GM21717 (cell line): ENCODE results near the gene TSHZ1.
"Not testable (repeated sequence)": the region's sequence is repeated elsewhere in the genome, so short reads cannot be mapped to it uniquely, and the experiment has no call there.

ENCODE experiments used
- ATAC-seq: cut with Tn5 transposase; IDR thresholded peaks from one replicate; pipeline ENCODE4 v1.9.1; 2021; ENCODE audit warnings: mild to moderate bottlenecking, moderate library complexity; ENCODE audit not compliant: unreplicated experiment

TSHZ1 gene

DNA sequence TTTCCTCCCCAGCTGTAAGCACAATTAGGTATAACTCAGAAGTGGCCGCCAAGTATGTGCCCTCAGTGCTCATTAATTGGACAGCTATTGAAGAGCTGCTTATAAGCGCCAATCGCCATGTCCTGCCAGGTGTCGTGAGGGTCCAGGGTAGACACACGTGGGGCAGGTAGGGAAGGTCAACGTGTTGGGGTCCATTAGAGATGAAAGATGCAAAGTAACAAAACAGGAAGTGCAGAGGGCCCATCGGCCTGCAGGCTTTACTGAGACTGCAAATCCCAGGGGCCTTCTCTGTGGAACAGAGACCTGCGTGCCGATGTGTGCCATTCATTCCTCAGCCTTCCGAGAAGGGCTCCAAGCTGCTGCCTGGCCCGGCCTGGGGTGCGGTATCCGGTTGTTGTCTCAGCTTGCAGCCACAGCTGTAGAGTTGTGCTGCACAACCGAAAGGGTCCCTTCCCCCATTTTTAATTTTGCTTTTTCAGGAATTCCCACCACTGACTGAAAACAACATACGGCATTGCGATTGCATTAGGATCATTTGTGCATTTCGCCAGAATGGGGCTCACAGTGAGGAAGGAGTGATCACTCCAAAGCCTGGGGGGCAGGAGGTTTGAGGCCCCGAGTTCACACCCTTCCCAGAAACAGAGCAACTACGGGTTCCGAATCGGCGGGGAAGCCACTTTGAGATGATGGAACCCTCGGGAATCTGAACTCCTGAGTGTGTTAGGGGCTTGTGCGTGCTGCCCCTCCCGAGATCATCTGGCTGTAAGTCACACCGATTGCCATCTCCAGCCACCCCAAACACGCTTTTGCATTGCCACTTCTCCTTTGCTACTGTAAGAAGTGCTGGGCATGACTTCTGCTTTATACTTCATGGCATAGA is 94.3 kb downstream of the TSHZ1 start:
- ATAC-seq: no peak

GRCh38 chr18:75305984-75306383 is 95.4 kb downstream of the TSHZ1 start:
- no peak for ATAC-seq

DNA sequence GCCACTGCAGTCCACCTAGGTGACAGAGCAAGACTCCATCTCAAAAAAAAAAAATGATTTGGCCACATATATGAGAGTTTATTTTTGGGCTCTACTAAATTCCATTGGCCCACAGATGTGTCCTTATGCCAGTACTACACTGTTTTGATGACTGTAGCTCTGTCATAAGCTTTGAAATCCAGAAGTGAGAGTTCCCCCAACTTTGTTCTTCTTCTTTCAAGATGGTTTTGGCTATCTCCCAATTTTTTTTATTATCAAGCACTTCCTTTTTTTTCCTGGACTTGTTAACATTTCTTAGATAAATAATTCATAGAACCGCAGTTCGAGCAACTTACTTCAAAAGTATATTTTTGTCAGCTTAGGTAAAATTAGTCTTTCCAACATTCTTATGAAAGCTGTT is 96.9 kb downstream of the TSHZ1 start:
- no peak for ATAC-seq

GRCh38 chr18:75309564-75309963 is 99.0 kb downstream of the TSHZ1 start:
- no peak for ATAC-seq

GRCh38 chr18:75314117-75314516 is 103.5 kb downstream of the TSHZ1 start:
- no peak for ATAC-seq

- no peak for ATAC-seq
Measured at GRCh38 chr18:75314606-75315005, 104.0 kb downstream of the TSHZ1 start.

DNA sequence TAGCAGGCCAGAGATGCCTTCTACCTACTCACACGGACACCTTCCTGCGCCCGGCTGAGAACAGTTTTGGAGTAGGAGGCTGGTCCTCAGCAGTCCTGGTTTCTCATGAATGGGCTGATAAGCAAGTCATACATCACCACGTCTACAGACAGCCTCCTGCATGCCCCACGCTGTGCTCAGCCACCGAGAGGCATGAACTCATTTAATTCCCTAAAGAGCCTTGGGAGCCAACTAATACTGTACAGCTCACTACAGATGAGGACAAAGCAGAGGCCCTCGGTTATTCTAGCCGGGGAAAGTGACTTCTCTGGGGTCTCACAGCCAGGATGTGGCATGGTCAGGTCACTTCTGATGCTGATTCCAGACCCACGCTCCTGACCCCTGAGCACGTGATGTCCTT is 105.6 kb downstream of the TSHZ1 start:
- ATAC-seq: no peak

DNA sequence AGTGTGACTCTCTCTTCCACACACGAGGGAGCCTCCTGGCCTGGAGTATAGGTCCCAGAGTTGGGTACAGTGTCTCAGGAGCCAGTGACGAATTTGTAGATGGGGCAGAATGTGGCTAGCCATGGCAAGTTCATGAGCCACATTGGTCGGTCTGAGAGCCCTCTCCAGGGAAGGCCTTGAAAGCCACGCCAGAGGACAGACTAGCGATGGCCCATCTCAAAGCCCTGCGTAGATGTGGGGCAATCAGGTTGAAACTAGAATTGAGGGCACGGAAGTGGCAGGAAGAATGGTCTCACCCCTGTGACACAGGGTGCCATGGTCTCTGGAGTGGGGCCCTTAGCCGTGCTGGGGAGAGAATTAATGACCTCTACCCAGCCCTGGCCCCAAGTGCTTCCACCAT is 106.2 kb downstream of the TSHZ1 start:
- ATAC-seq: no peak

DNA sequence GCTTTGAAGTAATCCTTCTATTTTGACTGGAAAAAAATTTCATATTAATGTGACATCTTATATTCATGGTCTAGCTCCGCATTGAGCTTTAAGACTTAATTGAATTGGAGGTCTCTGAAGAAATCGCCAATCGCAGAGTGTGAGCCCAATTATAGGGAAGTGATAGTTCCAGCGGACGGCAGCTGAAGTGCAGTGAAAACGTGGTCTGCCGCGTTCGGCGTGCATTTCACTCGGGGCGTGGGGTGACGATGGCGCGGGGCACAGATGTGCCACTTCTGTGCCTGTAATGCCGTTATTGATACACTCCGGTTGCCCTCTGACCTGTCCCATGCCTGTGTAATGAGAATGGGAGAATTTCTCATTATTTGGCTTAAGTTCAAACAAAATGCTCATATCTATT is 106.7 kb downstream of the TSHZ1 start:
- ATAC-seq: no peak

DNA sequence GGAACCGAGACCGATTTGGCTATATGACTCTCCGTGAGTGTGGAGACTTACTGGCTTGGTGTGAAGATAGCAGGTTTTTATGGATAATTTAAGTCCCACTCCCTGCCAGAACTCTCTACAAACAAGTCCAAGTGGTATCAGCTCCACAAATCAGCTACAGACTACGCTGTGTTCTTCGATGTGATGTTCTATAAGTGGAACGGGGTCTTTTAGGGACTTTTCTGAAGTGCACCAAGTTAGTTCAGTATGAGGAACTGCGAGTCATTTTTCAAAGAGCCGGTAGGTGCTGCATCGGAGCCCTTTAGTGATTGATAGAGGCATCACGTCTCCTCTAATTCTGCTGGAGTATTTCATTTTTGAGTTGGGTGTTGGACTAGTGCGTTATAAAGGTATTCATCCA is 107.1 kb downstream of the TSHZ1 start:
- no peak for ATAC-seq

- ATAC-seq: no peak
Measured at GRCh38 chr18:75319905-75320304, 109.3 kb downstream of the TSHZ1 start.

- ATAC-seq: no peak
Measured at GRCh38 chr18:75320506-75320905, 109.9 kb downstream of the TSHZ1 start.

DNA sequence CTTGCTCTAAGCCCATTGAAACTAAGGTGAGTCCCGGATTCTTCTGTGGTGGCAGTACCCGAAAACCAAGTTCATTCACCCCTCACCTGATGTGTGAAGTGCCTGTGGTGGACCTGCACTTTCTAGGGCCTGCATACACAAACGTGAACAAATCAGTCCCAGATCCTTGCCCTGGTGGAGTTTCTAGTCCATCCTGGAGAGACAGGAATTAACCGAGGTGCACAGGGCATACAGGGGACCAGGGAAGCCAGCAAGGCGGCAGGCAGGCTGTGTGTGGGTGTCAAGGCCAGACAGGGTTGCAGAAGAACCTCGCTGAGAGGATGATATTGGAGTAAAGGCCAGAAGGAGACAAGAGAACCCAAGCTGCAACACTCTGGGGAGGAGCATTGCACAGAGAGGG is 110.8 kb downstream of the TSHZ1 start:
- ATAC-seq: no peak

DNA sequence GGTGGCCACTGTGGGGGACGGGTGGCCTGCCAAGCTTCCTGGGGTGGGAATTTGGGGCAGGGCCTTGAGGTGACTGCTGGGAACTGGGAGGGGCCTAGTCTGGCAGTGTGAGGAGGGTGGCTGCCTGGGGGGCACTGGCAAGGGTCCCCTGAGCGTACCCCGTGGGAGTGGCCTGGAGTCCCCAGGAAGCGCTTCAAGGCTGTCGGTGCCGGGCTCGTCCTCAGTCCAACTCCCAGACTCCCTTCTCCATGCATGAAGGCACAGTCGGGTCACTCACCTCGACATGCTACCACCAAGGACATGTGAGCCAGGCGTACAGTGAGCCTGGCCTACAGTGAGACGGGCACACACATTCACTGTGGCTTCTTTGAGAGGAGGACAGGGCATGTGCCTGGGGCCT is 111.6 kb downstream of the TSHZ1 start:
- no peak for ATAC-seq

DNA sequence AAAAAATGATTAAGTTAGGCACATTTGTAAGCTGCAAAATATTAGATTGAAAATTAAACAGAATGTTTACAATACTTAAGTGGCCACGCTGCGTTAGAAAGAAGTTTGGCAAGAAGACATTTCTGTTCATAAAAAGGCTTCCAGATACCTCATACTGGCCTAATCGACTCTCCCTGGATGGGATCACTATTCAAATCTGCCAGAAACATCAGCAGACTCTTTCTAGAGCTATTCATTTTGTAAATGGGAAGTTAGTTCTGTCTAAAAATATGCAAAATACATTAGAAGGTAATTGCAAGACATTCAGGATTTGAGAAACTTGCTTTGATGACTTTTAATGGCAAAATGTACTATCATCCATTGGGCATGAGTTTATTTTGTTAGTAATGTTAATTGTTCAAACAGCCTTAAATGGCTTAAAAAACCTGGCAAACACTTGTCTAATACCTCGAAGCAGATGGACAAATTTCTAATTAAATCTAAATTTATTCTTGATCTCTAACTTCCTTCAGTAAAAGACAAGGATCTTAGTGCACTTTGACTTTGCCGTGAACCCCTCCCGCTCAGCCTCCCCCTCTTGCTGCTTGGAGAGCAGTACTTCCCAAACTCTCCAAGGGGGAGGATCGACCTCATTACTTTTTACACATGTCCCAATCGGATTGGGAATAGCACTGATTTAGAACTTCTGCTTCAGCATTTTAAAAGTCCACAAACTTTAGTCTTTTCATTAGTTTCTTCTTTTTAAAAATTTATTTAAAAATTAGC is 113.4 kb downstream of the TSHZ1 start:
- no peak for ATAC-seq

- ATAC-seq: no peak
Measured at GRCh38 chr18:75324686-75325257, 114.2 kb downstream of the TSHZ1 start.

GRCh38 chr18:75329753-75330152 is 119.2 kb downstream of the TSHZ1 start:
- ATAC-seq: not testable (repeated sequence)

- no peak for ATAC-seq
Measured at GRCh38 chr18:75330308-75330707, 119.7 kb downstream of the TSHZ1 start.

GRCh38 chr18:75334869-75335268 is 124.3 kb downstream of the TSHZ1 start:
- no peak for ATAC-seq

GRCh38 chr18:75335511-75335910 is 124.9 kb downstream of the TSHZ1 start:
- no peak for ATAC-seq

DNA sequence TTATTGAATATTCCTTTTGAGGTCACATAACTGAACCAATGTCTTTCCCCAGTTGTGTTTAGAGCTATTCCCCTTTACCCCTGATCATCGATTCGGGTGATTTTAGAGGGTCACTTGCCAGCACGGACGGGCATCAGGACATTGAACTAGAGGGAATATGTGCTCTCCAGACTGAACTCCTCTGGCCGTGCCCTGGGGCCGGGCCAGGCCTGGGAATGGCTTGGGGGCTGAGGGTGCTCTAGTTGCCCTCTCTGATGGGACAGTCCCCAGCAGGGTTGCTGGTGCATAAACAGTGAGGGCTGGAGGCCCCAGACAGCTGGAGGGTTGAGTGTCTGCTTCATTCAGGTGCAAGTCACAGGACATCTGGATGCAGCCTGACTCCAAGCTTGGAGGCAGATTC is 126.2 kb downstream of the TSHZ1 start:
- no peak for ATAC-seq

GRCh38 chr18:75337348-75337747 is 126.8 kb downstream of the TSHZ1 start:
- no peak for ATAC-seq
